OCI-LY3 (cell line): ENCODE data around the gene CPO.

Source experiments
- H2AFZ ChIP-seq: fragments of 200-600, 300-600 bp; shearing (Covaris generic); 2 replicates; pipeline ENCODE4 v1.6.0; 2014; ENCODE audit warnings: antibody characterized with exemption, low read depth, low read length
- H3K27ac ChIP-seq: fragments of 200-600, 300-600 bp; sonication (generic); 2 replicates; pipeline ENCODE4 v1.5.1; 2014; ENCODE audit warnings: mild to moderate bottlenecking, low read length, moderate library complexity, mixed read lengths
- H3K27me3 ChIP-seq: fragments of 200-600, 300-600 bp; sonication (generic); 2 replicates; pipeline ENCODE4 v1.6.1; 2014; ENCODE audit warnings: low read depth, low read length, mixed read lengths
- H3K36me3 ChIP-seq: fragments of 200-600, 300-600 bp; sonication (generic); replicated peaks from 2 replicates; pipeline ENCODE3; 2014; ENCODE audit warnings: low read depth, low read length, mixed read lengths
- H3K4me1 ChIP-seq: fragments of 300-600, 200-600 bp; sonication (generic); 2 replicates; pipeline ENCODE4 v1.6.1; 2014; ENCODE audit warnings: low read length, mixed read lengths
- H3K4me2 ChIP-seq: fragments of 200-600, 300-600 bp; sonication (generic); 2 replicates; pipeline ENCODE4 v1.6.1; 2014; ENCODE audit warnings: low read length, mixed read lengths
- H3K4me3 ChIP-seq: fragments of 300-600, 200-600 bp; sonication (generic); 2 replicates; pipeline ENCODE4 v1.5.1; 2014; ENCODE audit warnings: antibody characterized with exemption, mild to moderate bottlenecking, low read length, moderate library complexity
- H3K79me2 ChIP-seq: fragments of 300-600, 200-600 bp; shearing (Covaris generic); 2 replicates; pipeline ENCODE4 v1.6.1; 2014; ENCODE audit warnings: mild to moderate bottlenecking, low read length, mixed read lengths
- H3K9ac ChIP-seq: fragments of 300-600, 200-600 bp; shearing (Covaris generic); 2 replicates; pipeline ENCODE4 v1.6.0; 2014; ENCODE audit warnings: mild to moderate bottlenecking, low read length, moderate library complexity
- H3K9me3 ChIP-seq: fragments of 200-600, 300-600 bp; shearing (Covaris generic); 2 replicates; pipeline ENCODE4 v1.6.1; 2014; ENCODE audit warnings: low read length, mixed read lengths; ENCODE audit not compliant: insufficient read depth
- H4K20me1 ChIP-seq: fragments of 200-600, 300-600 bp; sonication (generic); 2 replicates; pipeline ENCODE4 v1.6.1; 2016; ENCODE audit warnings: low read length, mixed read lengths; ENCODE audit not compliant: insufficient read depth
- CTCF ChIP-seq: fragments of 200-600, 300-600 bp; sonication (generic); IDR thresholded peaks from 2 replicates; pipeline ENCODE4 v1.5.1; 2014; ENCODE audit warnings: antibody characterized with exemption, low read length, low read depth
- EZH2phosphoT487 ChIP-seq: fragments of 200-600 bp; shearing (Covaris generic); IDR thresholded peaks from 2 replicates; pipeline ENCODE4 v1.6.1; 2018; ENCODE audit warnings: antibody characterized with exemption, mixed run types, low read depth

Gene CPO

GRCh38 chr2:207008105-207008990, 69.0 kb downstream of the CPO start:
- Histone ChIP-seq H3K36me3 (no peaks in the 10 kb centered on the region), H3K4me2 (no peak overlapping the region), H3K4me3 (no peak overlapping the region), H3K4me1 (no peaks in the 10 kb centered on the region), H2AFZ (no peak overlapping the region), H3K27ac (no peak overlapping the region), H3K9me3 (no peaks in the 10 kb centered on the region), H3K9ac (no peak overlapping the region), H3K79me2 (no peaks in the 10 kb centered on the region), H4K20me1 (no peaks in the 10 kb centered on the region), H3K27me3 (no peaks in the 10 kb centered on the region)
- TF ChIP-seq CTCF: no peak
- no peak for TF ChIP-seq EZH2phosphoT487

- Histone ChIP-seq H3K4me2 (no peak overlapping the region), H3K4me1 (no peaks in the 10 kb centered on the region), H3K27ac (no peak overlapping the region), H2AFZ (no peak overlapping the region), H4K20me1 (no peaks in the 10 kb centered on the region), H3K9me3 (no peaks in the 10 kb centered on the region), H3K4me3 (no peak overlapping the region), H3K27me3 (peaks cover 8% of the 10 kb centered on the region; the same call in 1 of the 2 replicates), H3K36me3 (no peaks in the 10 kb centered on the region), H3K9ac (no peak overlapping the region), H3K79me2 (no peaks in the 10 kb centered on the region)
- TF ChIP-seq CTCF (no peak), EZH2phosphoT487 (no peak)
Measured at GRCh38 chr2:207012461-207012860, 73.1 kb downstream of the CPO start.

- no peak overlapping the region for H3K9ac ChIP-seq
- no peak overlapping the region for H3K27ac ChIP-seq
- no peaks in the 10 kb centered on the region for H3K79me2 ChIP-seq
- TF ChIP-seq EZH2phosphoT487 (no peak), CTCF (no peak)
- no peaks in the 10 kb centered on the region for H3K36me3 ChIP-seq
- H3K9me3 ChIP-seq: no peaks in the 10 kb centered on the region
- H4K20me1 ChIP-seq: no peaks in the 10 kb centered on the region
- H2AFZ ChIP-seq: no peak overlapping the region
- peaks cover 8% of the 10 kb centered on the region; the same call in 1 of the 2 replicates for H3K27me3 ChIP-seq
- H3K4me1 ChIP-seq: no peaks in the 10 kb centered on the region
- no peak overlapping the region for H3K4me3 ChIP-seq
- H3K4me2 ChIP-seq: no peak overlapping the region
Measured at GRCh38 chr2:207014424-207014823, 75.1 kb downstream of the CPO start.

- peaks cover 8% of the 10 kb centered on the region; the same call in 1 of the 2 replicates for H3K27me3 ChIP-seq
- TF ChIP-seq EZH2phosphoT487 (no peak), CTCF (no peak)
- no peak overlapping the region for H3K4me3 ChIP-seq
- no peak overlapping the region for H3K27ac ChIP-seq
- H3K4me1 ChIP-seq: no peaks in the 10 kb centered on the region
- no peaks in the 10 kb centered on the region for H3K9me3 ChIP-seq
- no peak overlapping the region for H2AFZ ChIP-seq
- H4K20me1 ChIP-seq: no peaks in the 10 kb centered on the region
- H3K4me2 ChIP-seq: no peak overlapping the region
- no peak overlapping the region for H3K9ac ChIP-seq
- no peaks in the 10 kb centered on the region for H3K79me2 ChIP-seq
- no peaks in the 10 kb centered on the region for H3K36me3 ChIP-seq
Measured at GRCh38 chr2:207015901-207016300, 76.6 kb downstream of the CPO start.
